Measurements from ENCODE around the gene FYN. TPM values are rescaled to one million over a fixed set of nuclear protein-coding genes. Genes with fewer than 3 reads are reported as not detected.

FYN gene
- polyA plus RNA-seq, 2 of the 4 experiments (the other 2 are of a cell fraction): 3.5 to 3.7 TPM

DNA sequence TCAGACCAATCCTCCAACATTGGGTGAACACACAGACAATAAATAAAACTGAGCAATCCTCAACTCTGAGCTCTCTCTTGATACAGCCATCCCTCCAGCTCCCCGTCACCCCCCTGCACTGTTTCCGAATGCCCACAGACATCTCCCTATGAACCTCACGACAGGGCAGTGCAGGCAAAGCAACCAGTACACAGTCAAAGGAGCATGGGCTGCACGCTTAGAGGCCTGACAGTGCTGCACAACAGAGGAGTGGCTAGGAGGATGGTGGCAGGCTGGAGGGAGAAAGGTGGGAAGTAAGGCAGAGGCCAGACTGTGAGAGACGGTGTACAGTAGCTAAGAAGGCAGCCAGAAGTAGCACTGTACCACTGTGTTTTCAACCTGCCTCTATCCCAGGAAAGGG, 24.0 kb downstream of the FYN start:
- Histone ChIP-seq H3K27ac (no peak overlapping the region), H3K4me1 (no peaks in the 10 kb centered on the region), H3K4me2 (no peak overlapping the region), H3K9me3 (no peaks in the 10 kb centered on the region), H3K4me3 (no peak overlapping the region)
- 82% methylated on average over 4 of the region's 5 CpGs for WGBS (ENCODE audit: missing lambda C conversion rate)
- POLR2A ChIA-PET: no interaction called here
- ATAC-seq (no peak), FAIRE-seq (no peak), DNase-seq (ENCODE audit: low read depth in 1 of 2, low spot score in 1 of 2) (no peak)
- CTCF ChIA-PET: interaction anchor here (1.9 kb wide), 1 partner anchor 23 kb away, joined by 4 read pairs; no protein-coding TSS in a partner anchor
- TF ChIP-seq TFCP2L1 (CRISPR knock-in tag; IDR thresholded peaks at IDR 0.05): no peak
- no peak for TF ChIP-seq NPAS2 (CRISPR knock-in tag; IDR thresholded peaks at IDR 0.05; ENCODE audit: borderline replicate concordance)
- TF ChIP-seq, protein P1, sequence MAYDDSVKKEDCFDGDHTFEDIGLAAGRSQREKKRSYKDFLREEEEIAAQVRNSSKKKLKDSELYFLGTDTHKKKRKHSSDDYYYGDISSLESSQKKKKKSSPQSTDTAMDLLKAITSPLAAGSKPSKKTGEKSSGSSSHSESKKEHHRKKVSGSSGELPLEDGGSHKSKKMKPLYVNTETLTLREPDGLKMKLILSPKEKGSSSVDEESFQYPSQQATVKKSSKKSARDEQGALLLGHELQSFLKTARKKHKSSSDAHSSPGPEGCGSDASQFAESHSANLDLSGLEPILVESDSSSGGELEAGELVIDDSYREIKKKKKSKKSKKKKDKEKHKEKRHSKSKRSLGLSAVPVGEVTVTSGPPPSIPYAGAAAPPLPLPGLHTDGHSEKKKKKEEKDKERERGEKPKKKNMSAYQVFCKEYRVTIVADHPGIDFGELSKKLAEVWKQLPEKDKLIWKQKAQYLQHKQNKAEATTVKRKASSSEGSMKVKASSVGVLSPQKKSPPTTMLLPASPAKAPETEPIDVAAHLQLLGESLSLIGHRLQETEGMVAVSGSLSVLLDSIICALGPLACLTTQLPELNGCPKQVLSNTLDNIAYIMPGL (CRISPR knock-in tag; IDR thresholded peaks at IDR 0.05; ENCODE audit: borderline replicate concordance): no peak
- TF ChIP-seq ZSCAN20 (CRISPR knock-in tag; IDR thresholded peaks at IDR 0.05): no peak
- no peak for TF ChIP-seq ZC3H11A (IDR thresholded peaks at IDR 0.05)
- TF ChIP-seq, protein P2, sequence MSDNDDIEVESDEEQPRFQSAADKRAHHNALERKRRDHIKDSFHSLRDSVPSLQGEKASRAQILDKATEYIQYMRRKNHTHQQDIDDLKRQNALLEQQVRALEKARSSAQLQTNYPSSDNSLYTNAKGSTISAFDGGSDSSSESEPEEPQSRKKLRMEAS (IDR thresholded peaks at IDR 0.05): no peak
- TF ChIP-seq, protein P3, sequence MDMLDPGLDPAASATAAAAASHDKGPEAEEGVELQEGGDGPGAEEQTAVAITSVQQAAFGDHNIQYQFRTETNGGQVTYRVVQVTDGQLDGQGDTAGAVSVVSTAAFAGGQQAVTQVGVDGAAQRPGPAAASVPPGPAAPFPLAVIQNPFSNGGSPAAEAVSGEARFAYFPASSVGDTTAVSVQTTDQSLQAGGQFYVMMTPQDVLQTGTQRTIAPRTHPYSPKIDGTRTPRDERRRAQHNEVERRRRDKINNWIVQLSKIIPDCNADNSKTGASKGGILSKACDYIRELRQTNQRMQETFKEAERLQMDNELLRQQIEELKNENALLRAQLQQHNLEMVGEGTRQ (IDR thresholded peaks at IDR 0.05): no peak
- TF ChIP-seq KDM1A (IDR thresholded peaks at IDR 0.05; ENCODE audit: low read depth): no peak
- TF ChIP-seq, protein P4, sequence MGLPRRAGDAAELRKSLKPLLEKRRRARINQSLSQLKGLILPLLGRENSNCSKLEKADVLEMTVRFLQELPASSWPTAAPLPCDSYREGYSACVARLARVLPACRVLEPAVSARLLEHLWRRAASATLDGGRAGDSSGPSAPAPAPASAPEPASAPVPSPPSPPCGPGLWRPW (IDR thresholded peaks at IDR 0.05): no peak
- TF ChIP-seq FOSL2 (IDR thresholded peaks at IDR 0.05): no peak
- TF ChIP-seq FOSL2 (CRISPR knock-in tag; IDR thresholded peaks at IDR 0.05): no peak
- no peak for TF ChIP-seq CBX2 (IDR thresholded peaks at IDR 0.05; ENCODE audit: borderline replicate concordance, low read depth)
- no peak for TF ChIP-seq HOXB13 (CRISPR knock-in tag; IDR thresholded peaks at IDR 0.05; ENCODE audit: low read depth)
- TF ChIP-seq POLR2AphosphoS2 (conservative IDR thresholded peaks at IDR 0.05; ENCODE audit: low read length): no peak
- no peak for TF ChIP-seq FOSB (CRISPR knock-in tag; IDR thresholded peaks at IDR 0.05)
- TF ChIP-seq, protein P5, sequence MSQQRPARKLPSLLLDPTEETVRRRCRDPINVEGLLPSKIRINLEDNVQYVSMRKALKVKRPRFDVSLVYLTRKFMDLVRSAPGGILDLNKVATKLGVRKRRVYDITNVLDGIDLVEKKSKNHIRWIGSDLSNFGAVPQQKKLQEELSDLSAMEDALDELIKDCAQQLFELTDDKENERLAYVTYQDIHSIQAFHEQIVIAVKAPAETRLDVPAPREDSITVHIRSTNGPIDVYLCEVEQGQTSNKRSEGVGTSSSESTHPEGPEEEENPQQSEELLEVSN (IDR thresholded peaks at IDR 0.05; ENCODE audit: borderline replicate concordance, low read depth): no peak
- TF ChIP-seq MAZ (IDR thresholded peaks at IDR 0.05; ENCODE audit: borderline replicate concordance, low read depth, low read length): no peak
- TF ChIP-seq TP53 (CRISPR knock-in tag; IDR thresholded peaks at IDR 0.05): no peak
- TF ChIP-seq JUN (IDR thresholded peaks at IDR 0.05): no peak
- TF ChIP-seq, protein P6, sequence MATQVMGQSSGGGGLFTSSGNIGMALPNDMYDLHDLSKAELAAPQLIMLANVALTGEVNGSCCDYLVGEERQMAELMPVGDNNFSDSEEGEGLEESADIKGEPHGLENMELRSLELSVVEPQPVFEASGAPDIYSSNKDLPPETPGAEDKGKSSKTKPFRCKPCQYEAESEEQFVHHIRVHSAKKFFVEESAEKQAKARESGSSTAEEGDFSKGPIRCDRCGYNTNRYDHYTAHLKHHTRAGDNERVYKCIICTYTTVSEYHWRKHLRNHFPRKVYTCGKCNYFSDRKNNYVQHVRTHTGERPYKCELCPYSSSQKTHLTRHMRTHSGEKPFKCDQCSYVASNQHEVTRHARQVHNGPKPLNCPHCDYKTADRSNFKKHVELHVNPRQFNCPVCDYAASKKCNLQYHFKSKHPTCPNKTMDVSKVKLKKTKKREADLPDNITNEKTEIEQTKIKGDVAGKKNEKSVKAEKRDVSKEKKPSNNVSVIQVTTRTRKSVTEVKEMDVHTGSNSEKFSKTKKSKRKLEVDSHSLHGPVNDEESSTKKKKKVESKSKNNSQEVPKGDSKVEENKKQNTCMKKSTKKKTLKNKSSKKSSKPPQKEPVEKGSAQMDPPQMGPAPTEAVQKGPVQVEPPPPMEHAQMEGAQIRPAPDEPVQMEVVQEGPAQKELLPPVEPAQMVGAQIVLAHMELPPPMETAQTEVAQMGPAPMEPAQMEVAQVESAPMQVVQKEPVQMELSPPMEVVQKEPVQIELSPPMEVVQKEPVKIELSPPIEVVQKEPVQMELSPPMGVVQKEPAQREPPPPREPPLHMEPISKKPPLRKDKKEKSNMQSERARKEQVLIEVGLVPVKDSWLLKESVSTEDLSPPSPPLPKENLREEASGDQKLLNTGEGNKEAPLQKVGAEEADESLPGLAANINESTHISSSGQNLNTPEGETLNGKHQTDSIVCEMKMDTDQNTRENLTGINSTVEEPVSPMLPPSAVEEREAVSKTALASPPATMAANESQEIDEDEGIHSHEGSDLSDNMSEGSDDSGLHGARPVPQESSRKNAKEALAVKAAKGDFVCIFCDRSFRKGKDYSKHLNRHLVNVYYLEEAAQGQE (IDR thresholded peaks at IDR 0.05): no peak
- no peak for TF ChIP-seq CHD2 (IDR thresholded peaks at IDR 0.05; ENCODE audit: low read length, partially characterized antibody)
